NAMALWA (cell line): ENCODE measurements around the gene NCOA6.
A peak's percentile ranks its signal among the peaks of the same experiment; 100 is the strongest.

Experiments
- DNase-seq: peaks from one replicate; pipeline ENCODE4 v3.0.0-alpha.2; 2015; ENCODE audit warnings: low spot score

Gene NCOA6

GRCh38 chr20:34704177-34705007 is 121.1 kb downstream of the NCOA6 start, which contains the start of gene TP53INP2:
Gene TP53INP2 (plus strand): TSS chr20:34704344. CDS start chr20:34708740, 4,396 bp downstream.
- peak; percentile 94 for DNase-seq

- DNase-seq, result peak; percentile 55
These were observed 121.9 kb downstream of the NCOA6 start for GRCh38 chr20:34703424-34704176.

- DNase-seq, result no peak
These were observed 122.4 kb downstream of the NCOA6 start for GRCh38 chr20:34703061-34703423.

- DNase-seq, result no peak
These were observed 123.9 kb downstream of the NCOA6 start for GRCh38 chr20:34701405-34702085.

- DNase-seq, result no peak
These were observed 132.0 kb downstream of the NCOA6 start for GRCh38 chr20:34693414-34693813.

GRCh38 chr20:34691838-34692237 is 133.6 kb downstream of the NCOA6 start:
- no peak for DNase-seq

GRCh38 chr20:34689486-34689885 is 136.0 kb downstream of the NCOA6 start:
- DNase-seq, result no peak

- DNase-seq, result no peak
These were observed 141.8 kb downstream of the NCOA6 start for GRCh38 chr20:34683667-34684066.

GRCh38 chr20:34680586-34681175 is 144.8 kb downstream of the NCOA6 start:
- DNase-seq, result peak; percentile 45

GRCh38 chr20:34676642-34677373 is 148.6 kb downstream of the NCOA6 start, which contains the start of gene PIGU:
Gene PIGU (minus strand): TSS chr20:34677092. CDS start chr20:34677085, 7 bp downstream.
- peak; percentile 98 for DNase-seq

GRCh38 chr20:34675993-34676641 is 149.3 kb downstream of the NCOA6 start:
- DNase-seq, result no peak

- DNase-seq, result no peak
These were observed 149.9 kb downstream of the NCOA6 start for GRCh38 chr20:34675561-34675960.

GRCh38 chr20:34673412-34673811 is 152.0 kb downstream of the NCOA6 start:
- no peak for DNase-seq

GRCh38 chr20:34669094-34669493 is 156.4 kb downstream of the NCOA6 start:
- no peak for DNase-seq
